OCI-LY7 (cell line): ENCODE results near the gene KIRREL3.

Source experiments
- CTCF ChIP-seq: fragments of 200-600 bp; sonication (generic); conservative IDR thresholded peaks from 2 replicates; pipeline ENCODE4 v1.5.1; 2014; ENCODE audit warnings: mild to moderate bottlenecking, antibody characterized with exemption, low read length, moderate library complexity, mixed read lengths
- EZH2phosphoT487 ChIP-seq: fragments of 200-600 bp; sonication (generic); IDR thresholded peaks from 2 replicates; pipeline ENCODE4 v1.6.1; 2018; ENCODE audit warnings: low read depth, borderline replicate concordance, mild to moderate bottlenecking, mixed run types, antibody characterized with exemption, low read length, moderate library complexity, mixed read lengths

- TF ChIP-seq CTCF (no peak), EZH2phosphoT487 (no peak)
Observed at GRCh38 chr11:126704096-126704495, 296.5 kb downstream of the KIRREL3 start.
